H1 (cell line): ENCODE measurements around the gene ATP7B. TPM values are rescaled to one million over a fixed set of nuclear protein-coding genes. Genes with fewer than 3 reads are reported as not detected.

ENCODE experiments used
- CTBP2 ChIP-seq: IDR thresholded peaks from 2 replicates; pipeline ENCODE4 v1.7.0; 2011; ENCODE audit warnings: borderline replicate concordance, mild to moderate bottlenecking, moderate library complexity, mixed read lengths, low read length; ENCODE audit not compliant: insufficient read depth, insufficient read length
- HDAC6 ChIP-seq: IDR thresholded peaks from one replicate; pipeline ENCODE4 v1.7.1; 2012; ENCODE audit warnings: low read depth, mild to moderate bottlenecking, inconsistent platforms, low read length, moderate library complexity
- MAFK ChIP-seq: IDR thresholded peaks from 2 replicates; pipeline ENCODE4 v1.6.1; 2012; ENCODE audit warnings: low read depth, mild to moderate bottlenecking, improper control_type of control experiment, low read length
- POLR2A ChIP-seq, 2 experiments: IDR thresholded peaks; 1 replicate in 1 of 2; 2 replicates in 1 of 2; pipeline ENCODE4 v1.6.1; 2011; ENCODE audit warnings: low read depth in 2 of 2, low read length in 2 of 2, mild to moderate bottlenecking in 2 of 2; ENCODE audit errors: control extremely low read depth in 1 of 2
- RBBP5 ChIP-seq: IDR thresholded peaks from 2 replicates; pipeline ENCODE4 v1.7.1; 2012; ENCODE audit warnings: low read depth, mild to moderate bottlenecking, inconsistent platforms, low read length, moderate library complexity, borderline replicate concordance
- RNF2 ChIP-seq: fragments of 200-900, 300-1000 bp; sonication (generic); IDR thresholded peaks from 2 replicates; pipeline ENCODE4 v1.7.1; 2016; ENCODE audit warnings: borderline replicate concordance, low read depth, mild to moderate bottlenecking, antibody characterized with exemption, low read length; ENCODE audit not compliant: poor library complexity, severe bottlenecking; ENCODE audit errors: missing control alignments
- SP4 ChIP-seq: IDR thresholded peaks from 2 replicates; pipeline ENCODE4 v1.6.1; 2012; ENCODE audit warnings: low read length, inconsistent platforms
- TEAD4 ChIP-seq: IDR thresholded peaks from 2 replicates; pipeline ENCODE4 v1.6.1; 2012; ENCODE audit warnings: low read depth, low read length, inconsistent platforms, mixed read lengths
- polyA plus RNA-seq, 7 experiments: library from polyadenylated mRNA; depleted of rRNA in 3 of 7; stranded (reverse) in 5 of 7; unstranded in 2 of 7; fragments of >200 nt in 5 of 7; fragments of 200-250 nt in 2 of 7; gene quantifications; 1 replicate in 5 of 7; 2 replicates in 1 of 7; 4 replicates in 1 of 7; pipeline versions ENCODE4 v1.2.1 to v1.2.3, GENCODE V29; 2011 to 2013; ENCODE audit warnings: missing spikeins in 2 of 7, mixed read lengths in 2 of 7
- total RNA-seq: library from RNA; stranded (reverse); fragmentation: NEBNext Ultra II Directional; extraction: Animal tissue kit (Norgen Biotek cat#: 25700); gene quantifications from 2 replicates; pipeline ENCODE4 v1.2.1, GENCODE V29; 2021
- TF ChIP-seq, protein P1 (sequence below): fragments of 300-600 bp; sonication (generic); IDR thresholded peaks from 2 replicates; pipeline ENCODE4 v1.7.1; 2012; ENCODE audit warnings: low read length, moderate library complexity, mild to moderate bottlenecking, inconsistent platforms; ENCODE audit not compliant: insufficient replicate concordance
- TF ChIP-seq, protein P2 (sequence below): IDR thresholded peaks from 2 replicates; pipeline ENCODE4 v1.6.1; 2011; ENCODE audit warnings: low read depth, mild to moderate bottlenecking, low read length; ENCODE audit not compliant: insufficient read depth

ATP7B gene
- total and polyA plus RNA-seq, 2 of the 8 experiments (the other 6 are each of a cell fraction or from before 2014, with no cell fraction given), result 4.1 to 9.2 TPM

DNA sequence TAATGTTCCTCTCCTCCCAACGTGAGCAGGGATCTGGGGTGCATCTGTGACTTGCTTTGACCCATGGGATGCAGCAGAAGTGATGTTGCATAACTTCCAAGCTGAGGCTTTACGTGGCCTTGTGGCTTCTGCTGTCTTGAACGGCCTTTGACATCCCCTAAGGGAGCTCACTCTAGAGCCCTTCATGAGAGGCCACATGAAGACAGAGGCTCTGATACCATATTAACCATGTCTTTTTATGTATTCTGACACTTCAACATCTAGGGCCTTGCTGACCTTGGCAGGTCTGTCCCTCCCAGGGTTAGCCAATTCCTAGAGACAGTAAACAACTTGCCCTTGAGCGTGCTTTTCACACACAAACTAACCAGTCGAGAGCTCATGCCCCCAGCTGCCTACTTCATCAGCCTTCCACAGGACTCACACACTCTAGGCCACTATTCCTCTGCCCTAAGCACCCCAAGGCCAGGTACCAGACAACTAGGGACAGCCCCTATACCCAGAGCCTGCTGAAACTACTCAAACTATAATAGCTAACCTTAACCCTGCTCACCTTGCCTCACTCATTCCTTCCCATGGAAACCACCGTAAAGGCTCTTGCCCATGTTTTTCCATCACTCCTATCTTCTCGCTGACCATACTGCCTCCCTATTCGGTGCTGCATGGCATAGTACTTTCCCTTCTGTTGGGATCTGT is 104.1 kb downstream of the ATP7B start (continued):
- TF ChIP-seq, protein P1, sequence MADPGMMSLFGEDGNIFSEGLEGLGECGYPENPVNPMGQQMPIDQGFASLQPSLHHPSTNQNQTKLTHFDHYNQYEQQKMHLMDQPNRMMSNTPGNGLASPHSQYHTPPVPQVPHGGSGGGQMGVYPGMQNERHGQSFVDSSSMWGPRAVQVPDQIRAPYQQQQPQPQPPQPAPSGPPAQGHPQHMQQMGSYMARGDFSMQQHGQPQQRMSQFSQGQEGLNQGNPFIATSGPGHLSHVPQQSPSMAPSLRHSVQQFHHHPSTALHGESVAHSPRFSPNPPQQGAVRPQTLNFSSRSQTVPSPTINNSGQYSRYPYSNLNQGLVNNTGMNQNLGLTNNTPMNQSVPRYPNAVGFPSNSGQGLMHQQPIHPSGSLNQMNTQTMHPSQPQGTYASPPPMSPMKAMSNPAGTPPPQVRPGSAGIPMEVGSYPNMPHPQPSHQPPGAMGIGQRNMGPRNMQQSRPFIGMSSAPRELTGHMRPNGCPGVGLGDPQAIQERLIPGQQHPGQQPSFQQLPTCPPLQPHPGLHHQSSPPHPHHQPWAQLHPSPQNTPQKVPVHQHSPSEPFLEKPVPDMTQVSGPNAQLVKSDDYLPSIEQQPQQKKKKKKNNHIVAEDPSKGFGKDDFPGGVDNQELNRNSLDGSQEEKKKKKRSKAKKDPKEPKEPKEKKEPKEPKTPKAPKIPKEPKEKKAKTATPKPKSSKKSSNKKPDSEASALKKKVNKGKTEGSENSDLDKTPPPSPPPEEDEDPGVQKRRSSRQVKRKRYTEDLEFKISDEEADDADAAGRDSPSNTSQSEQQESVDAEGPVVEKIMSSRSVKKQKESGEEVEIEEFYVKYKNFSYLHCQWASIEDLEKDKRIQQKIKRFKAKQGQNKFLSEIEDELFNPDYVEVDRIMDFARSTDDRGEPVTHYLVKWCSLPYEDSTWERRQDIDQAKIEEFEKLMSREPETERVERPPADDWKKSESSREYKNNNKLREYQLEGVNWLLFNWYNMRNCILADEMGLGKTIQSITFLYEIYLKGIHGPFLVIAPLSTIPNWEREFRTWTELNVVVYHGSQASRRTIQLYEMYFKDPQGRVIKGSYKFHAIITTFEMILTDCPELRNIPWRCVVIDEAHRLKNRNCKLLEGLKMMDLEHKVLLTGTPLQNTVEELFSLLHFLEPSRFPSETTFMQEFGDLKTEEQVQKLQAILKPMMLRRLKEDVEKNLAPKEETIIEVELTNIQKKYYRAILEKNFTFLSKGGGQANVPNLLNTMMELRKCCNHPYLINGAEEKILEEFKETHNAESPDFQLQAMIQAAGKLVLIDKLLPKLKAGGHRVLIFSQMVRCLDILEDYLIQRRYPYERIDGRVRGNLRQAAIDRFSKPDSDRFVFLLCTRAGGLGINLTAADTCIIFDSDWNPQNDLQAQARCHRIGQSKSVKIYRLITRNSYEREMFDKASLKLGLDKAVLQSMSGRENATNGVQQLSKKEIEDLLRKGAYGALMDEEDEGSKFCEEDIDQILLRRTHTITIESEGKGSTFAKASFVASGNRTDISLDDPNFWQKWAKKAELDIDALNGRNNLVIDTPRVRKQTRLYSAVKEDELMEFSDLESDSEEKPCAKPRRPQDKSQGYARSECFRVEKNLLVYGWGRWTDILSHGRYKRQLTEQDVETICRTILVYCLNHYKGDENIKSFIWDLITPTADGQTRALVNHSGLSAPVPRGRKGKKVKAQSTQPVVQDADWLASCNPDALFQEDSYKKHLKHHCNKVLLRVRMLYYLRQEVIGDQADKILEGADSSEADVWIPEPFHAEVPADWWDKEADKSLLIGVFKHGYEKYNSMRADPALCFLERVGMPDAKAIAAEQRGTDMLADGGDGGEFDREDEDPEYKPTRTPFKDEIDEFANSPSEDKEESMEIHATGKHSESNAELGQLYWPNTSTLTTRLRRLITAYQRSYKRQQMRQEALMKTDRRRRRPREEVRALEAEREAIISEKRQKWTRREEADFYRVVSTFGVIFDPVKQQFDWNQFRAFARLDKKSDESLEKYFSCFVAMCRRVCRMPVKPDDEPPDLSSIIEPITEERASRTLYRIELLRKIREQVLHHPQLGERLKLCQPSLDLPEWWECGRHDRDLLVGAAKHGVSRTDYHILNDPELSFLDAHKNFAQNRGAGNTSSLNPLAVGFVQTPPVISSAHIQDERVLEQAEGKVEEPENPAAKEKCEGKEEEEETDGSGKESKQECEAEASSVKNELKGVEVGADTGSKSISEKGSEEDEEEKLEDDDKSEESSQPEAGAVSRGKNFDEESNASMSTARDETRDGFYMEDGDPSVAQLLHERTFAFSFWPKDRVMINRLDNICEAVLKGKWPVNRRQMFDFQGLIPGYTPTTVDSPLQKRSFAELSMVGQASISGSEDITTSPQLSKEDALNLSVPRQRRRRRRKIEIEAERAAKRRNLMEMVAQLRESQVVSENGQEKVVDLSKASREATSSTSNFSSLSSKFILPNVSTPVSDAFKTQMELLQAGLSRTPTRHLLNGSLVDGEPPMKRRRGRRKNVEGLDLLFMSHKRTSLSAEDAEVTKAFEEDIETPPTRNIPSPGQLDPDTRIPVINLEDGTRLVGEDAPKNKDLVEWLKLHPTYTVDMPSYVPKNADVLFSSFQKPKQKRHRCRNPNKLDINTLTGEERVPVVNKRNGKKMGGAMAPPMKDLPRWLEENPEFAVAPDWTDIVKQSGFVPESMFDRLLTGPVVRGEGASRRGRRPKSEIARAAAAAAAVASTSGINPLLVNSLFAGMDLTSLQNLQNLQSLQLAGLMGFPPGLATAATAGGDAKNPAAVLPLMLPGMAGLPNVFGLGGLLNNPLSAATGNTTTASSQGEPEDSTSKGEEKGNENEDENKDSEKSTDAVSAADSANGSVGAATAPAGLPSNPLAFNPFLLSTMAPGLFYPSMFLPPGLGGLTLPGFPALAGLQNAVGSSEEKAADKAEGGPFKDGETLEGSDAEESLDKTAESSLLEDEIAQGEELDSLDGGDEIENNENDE, result no peak
- TF ChIP-seq TEAD4 (no peak), SP4 (no peak), HDAC6 (no peak), MAFK (no peak), CTBP2 (no peak), RNF2 (no peak), POLR2A (IDR thresholded peaks at IDR 0.05; ENCODE audit: control extremely low read depth in 1 of 2, low read depth in 2 of 2, low read length in 2 of 2) (no peak), RBBP5 (no peak)
- TF ChIP-seq, protein P2, sequence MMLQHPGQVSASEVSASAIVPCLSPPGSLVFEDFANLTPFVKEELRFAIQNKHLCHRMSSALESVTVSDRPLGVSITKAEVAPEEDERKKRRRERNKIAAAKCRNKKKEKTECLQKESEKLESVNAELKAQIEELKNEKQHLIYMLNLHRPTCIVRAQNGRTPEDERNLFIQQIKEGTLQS, result no peak
